EL (cell line): ENCODE data around the gene RTP5.
A peak's percentile ranks its signal among the peaks of the same experiment; 100 is the strongest.
"Not testable (repeated sequence)": the region's sequence is repeated elsewhere in the genome, so short reads cannot be mapped to it uniquely, and the experiment has no call there.

Source experiments
- DNase-seq: peaks from one replicate; pipeline ENCODE4 v3.0.0-alpha.2; 2016

Gene RTP5

GRCh38 chr2:241869087-241869961 lies at the start of gene RTP5:
Gene RTP5, plus strand, starts transcription at chr2:241869729. Its CDS starts 28 bp downstream, at chr2:241869757.
- DNase-seq, result no peak

- DNase-seq, result not testable (repeated sequence)
Measured at GRCh38 chr2:241819947-241820624, 49.4 kb upstream of the RTP5 start.

DNA sequence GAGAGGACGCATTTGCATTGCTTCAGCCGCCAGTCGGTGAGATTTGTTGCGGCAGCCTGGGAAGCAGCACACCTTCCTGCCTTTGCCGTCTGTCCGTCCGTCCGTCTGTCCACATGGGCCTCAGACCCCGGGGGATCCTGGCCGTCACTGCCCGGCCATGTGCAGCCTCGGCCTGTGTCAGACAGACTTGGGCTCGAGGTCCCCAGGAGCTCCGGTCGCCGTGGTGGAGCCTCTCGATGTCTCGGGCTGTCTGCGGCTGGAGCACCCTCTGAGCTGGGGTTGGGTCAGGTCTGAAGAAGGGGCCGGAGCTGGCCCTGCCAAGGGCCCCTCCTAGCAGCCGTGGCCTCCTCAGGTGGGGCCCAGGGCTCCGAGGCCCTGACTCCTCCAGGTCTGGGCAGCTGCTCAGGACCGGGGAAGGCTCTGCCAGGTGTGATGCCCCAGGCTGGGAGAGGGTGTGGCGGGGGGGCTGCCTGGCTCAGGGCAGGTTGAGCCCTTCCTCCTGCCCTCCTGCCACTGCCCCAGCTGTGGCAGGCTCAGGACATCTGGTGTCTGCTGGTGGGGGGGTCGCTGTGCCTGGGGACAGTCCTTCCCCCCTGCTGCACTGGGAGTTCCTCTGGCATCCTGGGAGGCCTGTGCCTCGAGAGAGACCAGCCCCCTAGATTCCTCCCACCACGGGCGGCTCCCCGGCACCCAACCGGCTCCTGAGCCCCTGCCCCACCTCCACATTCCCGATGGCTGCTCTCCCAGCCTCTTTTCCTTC lies 48.7 kb upstream of the RTP5 start:
- DNase-seq, result no peak

- DNase-seq, result no peak
Measured at GRCh38 chr2:241821460-241822263, 47.9 kb upstream of the RTP5 start.

DNA sequence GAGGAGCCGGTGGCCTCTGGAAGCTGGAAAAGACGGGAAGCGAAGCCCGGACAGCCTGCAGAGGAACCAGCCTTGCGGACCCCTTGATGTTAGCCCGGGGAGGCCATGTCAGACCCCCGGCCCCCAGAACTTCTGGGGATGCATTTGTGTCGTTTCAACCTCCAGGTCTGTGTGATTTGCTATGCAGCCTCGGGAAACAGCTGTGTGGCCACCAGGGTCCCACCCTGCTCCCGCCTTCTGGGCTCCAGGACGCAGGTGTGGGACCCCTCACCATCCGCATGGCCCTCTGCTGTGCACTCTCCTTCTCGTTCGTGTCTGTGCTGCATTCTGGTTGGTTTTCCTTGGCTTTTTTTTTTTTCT lies 47.3 kb upstream of the RTP5 start:
- DNase-seq, result no peak

DNA sequence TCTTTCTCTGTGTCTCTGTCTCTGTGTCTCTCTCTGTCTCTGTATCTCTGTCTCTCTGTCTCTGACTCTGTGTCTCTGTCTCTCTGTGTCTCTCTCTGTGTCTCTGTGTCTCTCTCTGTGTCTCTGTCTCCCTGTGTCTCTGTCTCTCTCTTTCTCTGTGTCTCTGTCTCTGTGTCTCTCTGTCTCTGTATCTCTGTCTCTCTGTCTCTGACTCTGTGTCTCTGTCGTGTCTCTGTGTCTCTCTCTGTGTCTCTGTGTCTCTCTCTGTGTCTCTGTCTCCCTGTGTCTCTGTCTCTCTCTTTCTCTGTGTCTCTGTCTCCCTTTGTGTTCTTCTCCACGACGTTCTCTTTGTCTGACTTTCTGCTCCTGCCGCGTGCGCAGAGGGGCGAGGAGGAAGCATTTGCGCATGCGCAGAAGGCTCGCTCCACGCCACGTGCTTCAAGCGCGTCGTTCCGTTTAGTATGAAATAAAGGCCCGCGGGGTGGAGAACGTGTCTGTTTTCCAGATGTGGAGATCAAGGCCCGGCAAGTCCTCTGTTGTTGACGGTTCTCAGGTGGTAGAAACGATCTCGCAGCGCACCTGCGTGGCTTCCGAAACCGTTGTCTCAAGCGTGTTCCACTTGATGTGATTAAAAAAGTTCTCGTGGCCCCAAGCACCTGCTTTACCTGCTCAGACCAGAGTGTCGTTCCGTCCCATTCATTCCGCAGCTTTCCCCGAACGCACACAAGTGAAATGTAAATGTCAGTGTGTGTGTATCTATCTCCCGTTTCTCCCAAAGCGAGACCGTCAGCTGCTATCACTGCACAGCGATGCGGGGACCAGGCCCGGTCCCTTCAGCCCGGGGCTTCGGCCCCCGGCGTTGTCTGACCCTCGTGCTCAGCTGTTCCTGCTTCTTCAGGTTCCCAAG lies 45.7 kb upstream of the RTP5 start:
- DNase-seq, result not testable (repeated sequence)

- no peak for DNase-seq
Measured at GRCh38 chr2:241827394-241827793, 42.1 kb upstream of the RTP5 start.

GRCh38 chr2:241833101-241833663 lies 36.3 kb upstream of the RTP5 start:
- DNase-seq, result peak; percentile 74

GRCh38 chr2:241833756-241834526 lies 35.6 kb upstream of the RTP5 start:
- not testable (repeated sequence) for DNase-seq

GRCh38 chr2:241834527-241835210 lies 34.9 kb upstream of the RTP5 start:
- no peak for DNase-seq

GRCh38 chr2:241835611-241836010 lies 33.9 kb upstream of the RTP5 start:
- no peak for DNase-seq

GRCh38 chr2:241836292-241836691 lies 33.2 kb upstream of the RTP5 start:
- no peak for DNase-seq

- no peak for DNase-seq
Measured at GRCh38 chr2:241837197-241837965, 32.1 kb upstream of the RTP5 start.

DNA sequence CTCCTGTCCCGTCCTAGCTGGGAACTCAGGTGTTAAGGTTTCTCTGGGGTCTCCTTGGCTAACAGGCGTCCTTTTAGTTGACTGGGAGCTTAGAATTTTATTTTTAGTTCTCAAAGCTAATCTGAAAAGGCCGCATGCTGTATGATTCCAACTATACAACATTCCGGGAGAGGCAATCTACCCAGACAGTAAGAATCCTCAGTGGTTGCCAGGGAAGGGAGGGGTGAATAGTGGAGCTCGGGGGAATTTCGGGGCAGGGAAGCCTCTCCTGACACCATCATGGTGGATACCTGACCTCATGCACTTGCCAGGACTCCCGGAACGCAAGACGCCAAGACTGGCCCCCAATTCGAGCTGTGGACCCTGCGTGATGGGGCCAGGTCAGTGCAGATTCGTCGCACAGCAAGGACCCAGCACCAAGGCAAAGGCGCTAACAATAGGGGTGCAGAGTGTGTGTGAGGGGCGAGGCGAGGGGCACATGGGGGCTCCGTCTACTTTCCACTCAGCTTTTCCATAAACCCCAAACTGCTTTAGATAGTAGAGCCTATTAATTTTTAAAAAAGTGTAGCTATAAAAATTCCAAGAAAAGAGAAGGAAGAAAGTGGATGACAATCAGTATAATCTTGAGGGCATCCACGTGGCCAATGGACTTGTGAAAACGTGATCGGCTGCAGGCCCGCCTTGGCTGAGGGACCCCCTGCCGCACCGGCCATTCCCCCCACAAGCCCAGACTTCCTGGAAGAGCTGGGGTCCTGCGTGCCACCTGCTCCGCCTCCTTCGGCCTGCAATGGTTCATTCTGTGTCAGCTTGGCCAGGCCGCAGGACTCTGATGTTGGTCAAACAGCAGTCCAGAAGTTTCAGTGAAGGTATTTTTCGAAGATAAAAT lies 28.1 kb upstream of the RTP5 start:
- no peak for DNase-seq

GRCh38 chr2:241842067-241842415 lies 27.5 kb upstream of the RTP5 start:
- no peak for DNase-seq

DNA sequence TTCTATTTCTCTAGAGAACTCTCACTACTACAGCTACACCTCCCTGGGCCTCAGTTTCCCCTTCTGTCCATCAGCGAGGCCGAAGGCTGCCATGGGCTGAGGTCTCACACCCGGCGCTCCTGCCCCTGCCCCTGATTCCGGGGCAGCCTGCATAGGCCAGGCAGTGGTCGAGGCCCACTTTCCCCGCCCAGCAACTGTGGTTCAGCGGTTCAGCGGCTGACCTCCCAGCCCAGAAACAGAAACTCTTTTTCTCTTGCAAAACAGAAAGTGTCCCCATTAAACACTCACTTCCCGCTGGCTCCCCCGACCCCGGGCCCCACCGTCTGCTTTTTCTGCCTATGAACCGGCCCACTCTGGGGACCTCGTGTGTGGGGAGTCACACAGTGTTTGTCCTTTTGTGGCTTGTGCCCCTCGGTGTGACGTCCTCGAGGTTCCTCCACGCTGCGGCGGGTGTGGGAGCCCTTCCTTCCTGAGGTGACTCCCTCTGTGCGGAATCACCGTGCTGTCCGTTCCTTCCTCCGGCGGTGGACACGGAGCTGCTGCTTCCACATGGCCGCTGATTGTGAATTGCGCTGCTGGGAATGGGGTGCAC lies 26.8 kb upstream of the RTP5 start:
- no peak for DNase-seq

GRCh38 chr2:241843321-241844065 lies 26.0 kb upstream of the RTP5 start:
- DNase-seq, result no peak
